Tibial nerve (tissue), 4 donors: Measurements from ENCODE around the gene PAQR7. TPM values are rescaled to one million over a fixed set of nuclear protein-coding genes. Genes with fewer than 3 reads are reported as not detected.

ENCODE experiments used
- DNase-seq, 2 donors: peaks; one replicate each; pipeline ENCODE4 v3.0.0-alpha.2; 2019; ENCODE audit warnings: low spot score in 2 of 2
- H3K27ac ChIP-seq, 4 donors: fragments of 200-600 bp; sonication (generic) in 3 of 4; one replicate each; pipeline ENCODE4 v1.5.1; 2017 to 2019; ENCODE audit warnings: mild to moderate bottlenecking in 1 of 4
- H3K27me3 ChIP-seq, 2 donors: fragments of 200-600 bp; sonication (generic) in 1 of 2; one replicate each; pipeline versions ENCODE4 v1.5.1 to v1.6.0; 2017 to 2019
- H3K36me3 ChIP-seq, 3 donors: fragments of 200-600 bp; sonication (generic); one replicate each; pipeline ENCODE4 v1.5.1; 2018 to 2019
- H3K4me1 ChIP-seq, 4 donors: fragments of 200-600 bp; sonication (generic) in 3 of 4; one replicate each; pipeline ENCODE4 v1.5.1; 2017 to 2019
- H3K4me3 ChIP-seq, 4 donors: fragments of 200-600 bp; sonication (generic) in 3 of 4; one replicate each; pipeline ENCODE4 v1.5.1; 2017 to 2019; ENCODE audit warnings: mild to moderate bottlenecking in 1 of 4, moderate library complexity in 1 of 4
- H3K9me3 ChIP-seq, 4 donors: fragments of 200-600 bp; sonication (generic) in 3 of 4; one replicate each; pipeline ENCODE4 v1.5.1; 2017 to 2019
- EP300 ChIP-seq, 2 donors: sonication (generic); formaldehyde crosslinking; IDR thresholded peaks; one replicate each; pipeline ENCODE4 v1.6.1; 2017; ENCODE audit warnings: antibody characterized with exemption in 2 of 2, mild to moderate bottlenecking in 1 of 2
- POLR2A ChIP-seq, 2 donors: fragments of 450-650 bp; IDR thresholded peaks; one replicate each; pipeline ENCODE4 v1.6.1; 2017; ENCODE audit warnings: antibody characterized with exemption in 2 of 2, mild to moderate bottlenecking in 2 of 2, moderate library complexity in 2 of 2
- WGBS, 2 donors: methylation state at CpG; one replicate each; pipeline ENCODE4 v1.1.5; 2018; 5-methylcytosine and 5-hydroxymethylcytosine counted together
- total RNA-seq, 4 donors: library from RNA; depleted of rRNA; stranded (reverse); fragments of >200 nt; gene quantifications; one replicate each; pipeline ENCODE4 v1.1.0, GENCODE V29; 2016
- TF ChIP-seq, protein P1 (sequence below), 5 experiments: fragments of 200-600 bp in 3 of 5; fragments of 450-650 bp in 2 of 5; sonication (generic) in 3 of 5; IDR thresholded peaks; one replicate each; pipeline ENCODE4 v1.5.1; 2016 to 2019; ENCODE audit warnings: antibody characterized with exemption in 5 of 5, mild to moderate bottlenecking in 3 of 5, moderate library complexity in 2 of 5

PAQR7 gene
- total RNA-seq, 4 donors from 2014 or later: 5.4 to 8.7 (median 7.5) TPM

DNA sequence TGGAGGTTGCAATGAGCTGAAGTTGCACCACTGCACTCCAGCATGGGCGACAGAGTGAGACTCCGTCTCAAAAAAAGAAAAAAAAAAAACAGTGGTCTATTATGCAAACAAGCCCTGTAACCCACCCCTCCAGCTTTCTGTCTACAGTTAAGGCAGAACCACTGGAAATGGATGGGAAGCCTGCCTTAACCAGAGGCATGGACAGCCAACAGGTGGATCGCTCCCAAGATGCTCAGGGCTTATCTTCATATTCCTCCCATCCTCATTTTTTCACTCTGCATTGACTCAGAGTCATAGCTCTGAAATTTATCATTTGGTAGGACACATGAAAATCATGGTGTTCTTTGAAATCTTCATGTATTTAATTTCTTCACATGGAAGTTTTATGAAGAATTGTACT lies 47.0 kb downstream of the PAQR7 start:
- peaks cover 3 to 89% (median 30%) of the 10 kb centered on the region in 3 donors for H3K36me3 ChIP-seq

DNA sequence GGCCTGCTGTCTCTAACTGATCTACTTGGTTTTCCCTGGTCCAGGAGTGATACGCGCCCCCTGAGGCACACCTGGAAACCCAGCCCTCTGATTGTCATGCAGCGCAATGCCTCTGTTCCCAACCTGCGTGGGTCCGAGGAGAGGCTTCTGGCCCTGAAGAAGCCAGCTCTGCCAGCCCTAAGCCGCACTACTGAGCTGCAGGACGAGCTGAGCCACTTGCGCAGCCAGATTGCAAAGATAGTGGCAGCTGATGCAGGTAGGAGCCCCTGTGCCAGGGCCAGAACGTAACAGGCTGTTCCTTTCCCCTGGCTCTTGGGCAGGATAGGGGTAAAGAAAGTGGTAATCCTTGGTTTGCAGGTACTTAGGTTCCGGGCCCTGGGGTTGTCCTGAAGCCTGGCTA lies 48.9 kb downstream of the PAQR7 start:
- Histone ChIP-seq H3K36me3 (peaks cover 3 to 78% (median 24%) of the 10 kb centered on the region in 3 donors), H3K4me3 (no peak overlapping the region), H3K27ac (no peak overlapping the region), H3K27me3 (no peaks in the 10 kb centered on the region), H3K4me1 (peaks cover 0 to 25% (median 5%) of the 10 kb centered on the region in 4 donors), H3K9me3 (no peaks in the 10 kb centered on the region)
- DNase-seq: no peak
- 83 to 98% methylated on average over 7 to 10 of the region's 10 CpGs for WGBS, 2 donors
- TF ChIP-seq EP300 (IDR thresholded peaks at IDR 0.05) (no peak), POLR2A (IDR thresholded peaks at IDR 0.05) (no peak)
- TF ChIP-seq, protein P1, sequence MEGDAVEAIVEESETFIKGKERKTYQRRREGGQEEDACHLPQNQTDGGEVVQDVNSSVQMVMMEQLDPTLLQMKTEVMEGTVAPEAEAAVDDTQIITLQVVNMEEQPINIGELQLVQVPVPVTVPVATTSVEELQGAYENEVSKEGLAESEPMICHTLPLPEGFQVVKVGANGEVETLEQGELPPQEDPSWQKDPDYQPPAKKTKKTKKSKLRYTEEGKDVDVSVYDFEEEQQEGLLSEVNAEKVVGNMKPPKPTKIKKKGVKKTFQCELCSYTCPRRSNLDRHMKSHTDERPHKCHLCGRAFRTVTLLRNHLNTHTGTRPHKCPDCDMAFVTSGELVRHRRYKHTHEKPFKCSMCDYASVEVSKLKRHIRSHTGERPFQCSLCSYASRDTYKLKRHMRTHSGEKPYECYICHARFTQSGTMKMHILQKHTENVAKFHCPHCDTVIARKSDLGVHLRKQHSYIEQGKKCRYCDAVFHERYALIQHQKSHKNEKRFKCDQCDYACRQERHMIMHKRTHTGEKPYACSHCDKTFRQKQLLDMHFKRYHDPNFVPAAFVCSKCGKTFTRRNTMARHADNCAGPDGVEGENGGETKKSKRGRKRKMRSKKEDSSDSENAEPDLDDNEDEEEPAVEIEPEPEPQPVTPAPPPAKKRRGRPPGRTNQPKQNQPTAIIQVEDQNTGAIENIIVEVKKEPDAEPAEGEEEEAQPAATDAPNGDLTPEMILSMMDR (IDR thresholded peaks at IDR 0.05): no peak

More for the DNA sequence above, 47.0 kb downstream of the PAQR7 start:
- Histone ChIP-seq H3K4me1 (peaks cover 0 to 11% (median 0%) of the 10 kb centered on the region in 4 donors), H3K27me3 (no peaks in the 10 kb centered on the region), H3K9me3 (no peaks in the 10 kb centered on the region), H3K4me3 (no peak overlapping the region), H3K27ac (no peak overlapping the region)
- TF ChIP-seq EP300 (IDR thresholded peaks at IDR 0.05) (no peak), POLR2A (IDR thresholded peaks at IDR 0.05) (no peak)
- TF ChIP-seq, protein P1 (IDR thresholded peaks at IDR 0.05): no peak
- no peak for DNase-seq
- WGBS, 2 donors: 50 to 53% methylated on average over 3 of the region's 3 CpGs

DNA sequence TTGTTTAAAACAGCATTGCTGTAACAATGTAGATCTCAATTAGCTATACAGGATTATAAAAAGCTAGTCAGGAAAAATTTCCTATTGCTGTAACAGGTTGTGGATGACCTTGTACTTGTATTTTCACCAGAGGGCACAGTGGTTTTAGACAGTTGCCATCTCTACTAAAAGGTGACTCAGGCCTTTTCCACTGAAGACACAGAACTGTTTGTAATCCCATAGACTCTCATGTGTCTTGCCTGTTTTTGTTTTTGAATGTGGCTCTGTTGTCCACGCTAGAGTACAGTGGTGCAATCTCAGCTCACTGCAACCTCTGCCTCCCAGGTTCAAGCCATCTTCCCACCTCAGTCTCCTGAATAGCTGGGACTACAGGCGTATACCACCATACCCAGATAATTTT lies 49.9 kb downstream of the PAQR7 start:
- Histone ChIP-seq H3K4me1 (peaks cover 0 to 33% (median 14%) of the 10 kb centered on the region in 4 donors), H3K9me3 (no peaks in the 10 kb centered on the region), H3K27ac (no peak overlapping the region), H3K36me3 (peaks cover under 1 to 68% (median 18%) of the 10 kb centered on the region in 3 donors), H3K4me3 (no peak overlapping the region), H3K27me3 (no peaks in the 10 kb centered on the region)
- 76 to 83% methylated on average over 2 of the region's 2 CpGs for WGBS, 2 donors
- TF ChIP-seq, protein P1 (IDR thresholded peaks at IDR 0.05): no peak
- TF ChIP-seq POLR2A (IDR thresholded peaks at IDR 0.05) (no peak), EP300 (IDR thresholded peaks at IDR 0.05) (no peak)
- DNase-seq: no peak

DNA sequence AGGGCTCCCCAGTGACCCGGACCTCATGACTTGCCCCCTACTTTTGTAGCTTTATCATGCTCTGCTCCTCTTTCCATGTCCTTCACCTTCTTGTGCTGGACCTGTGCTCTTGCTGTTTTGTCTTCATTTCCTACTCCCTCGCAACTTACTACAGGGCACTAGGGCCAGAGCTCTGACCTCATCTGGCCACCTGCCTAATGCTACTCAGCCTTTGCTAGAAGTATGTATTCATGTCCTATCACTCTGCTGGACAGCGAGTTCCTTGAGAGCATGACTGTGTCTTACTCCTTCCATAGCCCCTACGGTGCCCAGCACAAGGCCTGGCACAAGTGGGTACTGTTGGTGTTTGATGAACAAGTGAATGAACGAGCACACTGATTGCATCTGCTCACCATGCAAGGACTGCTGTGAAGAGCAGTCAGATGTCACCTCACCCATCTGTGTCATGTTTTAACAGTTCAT lies 53.8 kb downstream of the PAQR7 start:
- Histone ChIP-seq H3K27me3 (no peaks in the 10 kb centered on the region), H3K4me1 (peaks cover 0 to 53% (median 25%) of the 10 kb centered on the region in 4 donors), H3K9me3 (no peaks in the 10 kb centered on the region), H3K4me3 (peak overlapping the region in 2 of 4 donors; percentile 79 to 96), H3K36me3 (peaks cover 0 to 34% (median 8%) of the 10 kb centered on the region in 3 donors), H3K27ac (peak overlapping the region in 3 of 4 donors; percentile 96 to 98 (median 97))
- no peak for TF ChIP-seq POLR2A (IDR thresholded peaks at IDR 0.05)
- no peak for DNase-seq
- WGBS, 2 donors: 41 to 47% methylated on average over 5 of the region's 5 CpGs

DNA sequence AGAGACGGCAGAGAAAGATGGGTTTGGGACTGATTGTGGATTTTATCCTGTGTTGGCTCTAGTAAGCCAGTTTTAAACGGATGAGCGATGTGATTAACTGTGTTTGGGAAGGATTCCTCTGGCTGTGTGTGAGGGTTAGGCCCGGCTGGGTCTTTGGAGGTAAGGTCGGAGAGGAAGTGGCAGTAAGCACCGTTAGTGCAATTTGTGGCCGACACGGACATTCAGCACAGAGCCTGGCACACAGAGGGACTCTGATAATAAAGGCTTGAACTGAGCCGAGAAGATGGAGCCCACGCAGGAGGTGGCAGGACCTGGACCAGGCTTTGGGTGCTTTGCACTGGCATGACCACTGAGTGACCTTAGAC lies 54.4 kb downstream of the PAQR7 start:
- Histone ChIP-seq H3K9me3 (no peaks in the 10 kb centered on the region), H3K4me3 (peak overlapping the region; percentile 79 to 96 (median 90)), H3K36me3 (peaks cover 0 to 34% (median 2%) of the 10 kb centered on the region in 3 donors), H3K27me3 (no peaks in the 10 kb centered on the region), H3K27ac (peak overlapping the region in 3 of 4 donors; percentile 96 to 98 (median 97)), H3K4me1 (peaks cover 0 to 53% (median 25%) of the 10 kb centered on the region in 4 donors)
- 29 to 39% methylated on average over 10 of the region's 10 CpGs for WGBS, 2 donors
- TF ChIP-seq, protein P1 (IDR thresholded peaks at IDR 0.05): no peak
- TF ChIP-seq EP300 (IDR thresholded peaks at IDR 0.05) (no peak), POLR2A (IDR thresholded peaks at IDR 0.05) (no peak)
- DNase-seq: no peak
